Measurements from ENCODE around the gene SHC1.

DNA sequence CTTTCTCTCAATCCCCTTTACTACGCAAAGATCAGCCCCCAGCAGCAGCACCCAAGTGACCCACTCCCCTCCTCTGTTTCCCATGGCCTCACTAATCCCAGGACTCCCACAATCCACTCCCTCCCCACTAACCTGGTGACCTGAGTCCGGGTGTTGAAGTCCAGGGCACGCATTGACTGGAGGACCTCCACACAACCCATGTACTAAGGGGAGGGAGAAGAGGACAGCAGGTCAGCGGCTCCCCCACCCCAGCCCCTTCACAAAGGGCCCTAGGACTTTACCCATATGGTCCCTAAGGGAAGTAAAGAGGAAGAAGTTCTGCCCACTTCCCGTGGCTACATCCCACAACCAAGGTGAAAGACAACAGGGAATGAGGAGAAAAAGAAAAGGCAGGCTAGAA lies 1.3 kb downstream of the SHC1 start:
- TF ChIP-seq BHLHE40 (IDR thresholded peaks at IDR 0.05; ENCODE audit: borderline replicate concordance), result no peak
- no peak for TF ChIP-seq NFRKB (IDR thresholded peaks at IDR 0.05)
- no peak for TF ChIP-seq HDGF (IDR thresholded peaks at IDR 0.05; ENCODE audit: borderline replicate concordance)

Data from HEK293T (cell line).